Measurements from ENCODE around the gene KCNC3.

DNA sequence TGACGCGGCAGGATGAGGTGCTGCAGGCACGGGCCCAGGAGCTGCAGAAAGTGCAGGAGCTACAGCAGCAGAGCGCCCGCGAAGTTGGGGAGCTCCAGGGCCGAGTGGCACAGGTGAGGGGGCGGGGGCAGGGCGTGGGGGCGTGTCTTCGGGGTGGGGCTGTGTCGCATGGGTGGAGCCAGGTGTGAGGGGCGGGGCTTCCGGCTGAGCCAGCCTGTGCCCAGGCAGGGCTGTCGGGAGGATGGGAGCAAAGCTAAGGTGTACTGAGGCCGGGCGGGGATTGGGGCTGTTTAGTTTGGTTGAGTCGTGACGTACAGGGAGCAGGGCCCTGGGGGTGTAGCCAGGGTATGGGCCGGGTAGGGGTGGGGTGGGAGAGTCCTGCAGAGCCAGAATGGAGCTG, 62.3 kb downstream of the KCNC3 start:
- TF ChIP-seq EZH2 (IDR thresholded peaks at IDR 0.05; ENCODE audit: borderline replicate concordance, low read length), result no peak
- no peak for TF ChIP-seq CTCF (IDR thresholded peaks at IDR 0.05; ENCODE audit: low read length)
